GM18508 (cell line): ENCODE data around the gene TENM3.

Source experiments
- ATAC-seq: cut with Tn5 transposase; IDR thresholded peaks from one replicate; pipeline ENCODE4 v1.9.1; 2021; ENCODE audit warnings: moderate number of reproducible peaks; ENCODE audit not compliant: insufficient read depth, unreplicated experiment

TENM3 gene

GRCh38 chr4:182250446-182250845 is 7.2 kb downstream of the TENM3 start:
- no peak for ATAC-seq

DNA sequence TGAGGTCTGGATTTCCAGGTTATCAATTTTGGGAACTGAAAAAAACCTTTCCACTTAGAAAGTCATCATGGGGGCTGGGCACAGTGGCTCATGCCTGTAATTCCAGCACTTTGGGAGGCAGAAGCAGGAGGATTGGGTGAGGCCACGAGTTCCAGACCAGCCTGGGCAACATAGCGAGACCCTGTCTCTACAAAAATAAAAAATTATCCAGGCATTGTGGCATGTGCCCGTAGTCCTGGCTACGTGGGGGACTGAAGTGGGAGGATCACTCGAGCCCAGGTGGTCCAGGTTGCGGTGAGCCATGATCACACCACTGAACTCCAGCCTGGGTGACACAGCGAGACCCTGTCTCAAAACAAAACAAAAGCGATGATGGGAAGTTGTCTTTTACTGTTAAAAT is 7.9 kb downstream of the TENM3 start:
- no peak for ATAC-seq

DNA sequence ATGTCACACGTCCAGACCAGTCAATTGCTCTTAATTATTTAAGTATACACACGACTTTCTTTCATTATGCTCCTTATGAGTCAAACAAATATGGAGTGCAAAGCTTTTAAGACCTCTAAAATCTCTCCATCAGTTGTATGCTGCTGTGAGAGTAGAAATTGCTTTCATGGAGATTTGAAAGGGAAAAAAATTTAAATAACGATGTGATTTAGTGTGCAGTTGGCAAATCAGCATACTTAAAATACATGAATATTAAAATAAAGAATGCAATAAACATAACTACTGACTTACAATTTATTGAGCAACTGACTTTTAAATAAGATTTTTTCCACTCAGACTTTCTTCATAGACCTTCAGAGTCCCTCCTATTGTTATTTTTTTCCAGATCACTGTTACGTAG is 9.0 kb downstream of the TENM3 start:
- ATAC-seq, result no peak

DNA sequence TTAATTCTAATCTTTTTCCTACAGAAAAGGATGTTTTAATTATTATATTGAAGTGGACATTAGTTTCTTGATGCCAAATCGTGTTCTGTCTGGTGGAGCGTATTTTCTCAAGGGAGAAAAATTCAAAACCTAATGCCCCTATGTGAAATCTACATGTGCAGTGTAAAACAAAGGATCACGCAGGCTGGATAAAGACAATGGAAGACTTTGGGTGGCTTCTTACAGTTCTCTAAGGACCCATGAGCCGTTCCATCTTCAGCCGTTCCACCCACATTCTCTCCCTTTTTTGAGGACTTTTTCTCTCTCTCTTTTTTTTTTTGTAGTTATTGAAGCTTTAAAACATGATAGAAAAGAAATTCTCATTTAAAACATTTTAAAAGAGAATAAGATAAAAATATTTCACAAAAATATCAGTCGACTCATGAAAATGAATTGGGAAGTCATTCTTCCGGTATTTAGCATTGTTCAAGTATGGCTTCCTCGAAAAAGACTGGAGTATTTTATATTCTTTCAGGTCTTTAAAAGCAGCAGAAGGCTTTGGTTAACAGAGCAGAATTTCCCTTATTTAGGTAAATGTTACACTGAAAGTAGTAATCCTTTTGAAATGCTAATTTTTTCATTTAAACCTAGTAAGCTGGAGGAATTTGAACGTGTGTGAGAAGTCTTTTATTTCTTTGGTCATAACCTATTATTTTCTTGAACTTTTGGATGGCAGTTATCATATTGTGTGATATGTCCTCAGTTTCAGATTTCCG is 11.0 kb downstream of the TENM3 start:
- ATAC-seq, result no peak

GRCh38 chr4:182255441-182256190 is 12.4 kb downstream of the TENM3 start:
- no peak for ATAC-seq

- no peak for ATAC-seq
Measured at GRCh38 chr4:182257016-182257415, 13.8 kb downstream of the TENM3 start.

DNA sequence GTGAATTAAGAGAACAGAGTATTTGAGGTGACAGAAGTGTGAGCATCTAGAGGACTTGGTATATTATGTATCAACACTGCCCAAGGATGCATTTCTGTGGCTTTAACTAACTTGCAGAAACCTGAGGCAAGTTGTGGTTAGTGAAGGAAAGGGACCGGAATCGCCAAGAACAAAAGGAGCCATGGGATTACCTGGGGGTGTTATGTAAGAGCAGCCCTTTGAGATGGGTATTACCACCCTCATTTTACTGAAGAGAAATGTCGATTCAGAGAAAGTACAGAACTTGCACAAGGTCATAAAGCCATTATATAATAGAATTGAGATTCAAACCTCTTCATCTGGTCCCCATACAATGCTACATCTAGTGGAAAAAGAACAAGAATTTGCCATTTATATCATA is 14.3 kb downstream of the TENM3 start:
- no peak for ATAC-seq

DNA sequence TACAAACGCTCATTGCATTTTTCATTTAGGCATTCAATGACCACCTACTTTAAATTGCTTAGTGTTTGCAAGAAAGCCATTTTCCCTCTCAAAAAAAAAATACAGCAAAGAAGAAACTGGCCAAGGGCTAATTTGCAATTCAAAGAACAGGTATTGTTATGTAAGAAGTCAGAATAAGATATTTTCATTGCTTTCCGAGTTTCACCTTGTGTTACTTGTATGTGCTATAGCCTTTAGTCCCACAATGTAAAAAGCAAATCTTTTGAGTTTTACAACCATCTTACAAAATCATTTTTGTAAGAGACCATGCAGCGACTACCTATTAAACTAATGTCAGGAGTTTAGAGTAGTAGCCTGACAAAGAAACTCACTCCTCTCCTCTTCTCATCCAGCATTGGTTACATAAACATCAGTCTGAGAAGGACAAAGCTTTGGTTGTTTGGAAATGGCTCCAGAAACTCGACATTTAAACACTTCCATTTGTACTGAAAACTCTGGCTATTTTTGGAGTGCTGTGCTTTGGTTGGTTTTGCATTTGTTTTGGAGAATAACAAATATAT is 15.3 kb downstream of the TENM3 start:
- no peak for ATAC-seq

GRCh38 chr4:182261651-182262223 is 18.5 kb downstream of the TENM3 start:
- ATAC-seq, result no peak

- ATAC-seq, result no peak
Measured at GRCh38 chr4:182263562-182263961, 20.4 kb downstream of the TENM3 start.

GRCh38 chr4:182264139-182264752 is 21.0 kb downstream of the TENM3 start:
- ATAC-seq, result no peak

- no peak for ATAC-seq
Measured at GRCh38 chr4:182265881-182266280, 22.7 kb downstream of the TENM3 start.

DNA sequence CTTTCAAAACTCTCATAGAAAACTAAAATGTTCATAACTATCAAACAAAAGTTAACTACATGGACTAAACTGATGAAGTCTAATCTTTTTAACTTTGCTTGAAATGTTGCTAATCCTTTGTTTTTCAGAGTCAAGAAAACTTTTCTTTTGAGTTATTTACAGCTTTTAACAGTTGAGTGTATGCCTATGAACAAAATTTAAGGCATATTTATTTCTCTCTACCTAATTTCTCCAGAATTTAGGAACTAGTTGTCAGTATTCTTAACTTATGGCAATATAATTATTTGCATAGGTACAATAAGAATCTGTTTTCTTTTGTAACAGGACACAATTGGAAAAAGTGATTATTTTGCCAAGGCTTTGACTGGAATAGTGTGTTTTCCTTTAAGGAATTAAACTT is 23.8 kb downstream of the TENM3 start:
- ATAC-seq, result no peak

DNA sequence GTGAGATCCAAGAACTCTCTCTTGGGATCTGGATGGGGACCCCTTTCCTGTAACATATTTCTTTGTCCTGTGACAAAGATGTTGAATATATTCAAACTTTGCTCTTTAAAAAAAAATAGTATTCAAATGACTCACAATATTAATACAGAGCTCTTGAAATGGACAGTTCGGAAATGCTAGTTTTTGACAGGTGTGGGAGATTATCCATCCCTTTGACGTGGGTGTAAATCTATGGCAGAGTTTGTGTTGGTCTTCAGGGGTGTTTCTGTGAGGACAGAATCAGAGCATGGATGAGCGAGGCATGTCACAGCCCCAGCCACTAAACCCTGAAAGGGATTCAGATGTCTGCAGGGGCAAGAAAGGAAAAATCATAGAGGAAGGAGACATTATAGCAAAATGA is 25.8 kb downstream of the TENM3 start:
- no peak for ATAC-seq

DNA sequence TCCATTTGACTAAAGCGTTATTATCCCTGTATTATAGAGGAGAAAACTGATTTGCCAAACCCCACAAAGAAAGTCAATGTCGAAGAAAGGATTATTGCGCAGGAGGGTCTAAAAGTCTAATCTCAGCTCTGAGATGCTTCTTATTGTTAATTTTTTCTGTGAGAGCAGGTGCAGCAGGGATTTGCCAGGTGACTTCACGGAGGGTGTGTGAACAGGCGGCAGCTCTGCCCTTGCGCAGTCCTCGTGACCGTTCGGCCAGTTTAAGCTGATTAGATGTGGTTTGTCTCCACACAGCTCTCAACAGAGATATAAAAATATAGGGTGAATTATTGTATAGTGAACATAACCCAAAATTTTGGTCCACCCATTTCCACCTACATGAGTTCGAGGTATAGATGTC is 28.5 kb downstream of the TENM3 start:
- ATAC-seq, result no peak

GRCh38 chr4:182272151-182272550 is 28.9 kb downstream of the TENM3 start:
- ATAC-seq, result no peak

DNA sequence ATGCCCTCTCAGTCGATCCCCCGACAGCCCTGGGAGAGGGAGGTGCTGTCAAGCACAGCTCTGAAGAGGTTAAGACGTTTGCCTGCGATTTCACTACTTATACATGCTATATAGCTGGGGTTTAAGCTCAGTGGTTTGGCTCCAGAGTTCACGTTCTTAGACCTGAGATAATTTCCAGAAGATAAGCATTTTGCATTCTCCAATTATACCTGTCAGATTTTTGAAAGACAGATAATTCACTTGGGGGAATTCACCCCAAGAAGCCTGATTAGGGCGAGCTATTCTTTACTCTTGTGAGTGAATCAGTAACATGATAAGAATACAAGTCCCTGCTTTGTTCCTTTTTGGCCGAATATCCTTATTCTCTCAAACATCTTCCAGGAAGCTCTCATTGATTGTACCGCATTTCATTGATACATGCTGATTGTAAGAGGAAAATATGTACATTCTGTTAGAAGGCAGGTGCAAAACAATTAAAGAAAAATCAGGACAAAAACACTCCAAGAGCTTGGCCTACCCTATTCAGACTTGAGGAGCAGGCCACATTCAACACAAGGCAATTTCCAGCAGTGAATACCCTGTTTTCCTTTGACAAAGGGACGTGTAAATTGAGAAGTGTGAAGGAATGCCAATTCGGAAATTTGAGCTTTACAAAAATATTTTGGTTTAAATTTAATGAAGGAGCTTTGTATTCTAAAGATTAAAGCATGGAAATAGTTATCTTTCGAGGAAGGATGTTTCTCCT is 30.2 kb downstream of the TENM3 start:
- no peak for ATAC-seq

- no peak for ATAC-seq
Measured at GRCh38 chr4:182276210-182277109, 33.3 kb downstream of the TENM3 start.

DNA sequence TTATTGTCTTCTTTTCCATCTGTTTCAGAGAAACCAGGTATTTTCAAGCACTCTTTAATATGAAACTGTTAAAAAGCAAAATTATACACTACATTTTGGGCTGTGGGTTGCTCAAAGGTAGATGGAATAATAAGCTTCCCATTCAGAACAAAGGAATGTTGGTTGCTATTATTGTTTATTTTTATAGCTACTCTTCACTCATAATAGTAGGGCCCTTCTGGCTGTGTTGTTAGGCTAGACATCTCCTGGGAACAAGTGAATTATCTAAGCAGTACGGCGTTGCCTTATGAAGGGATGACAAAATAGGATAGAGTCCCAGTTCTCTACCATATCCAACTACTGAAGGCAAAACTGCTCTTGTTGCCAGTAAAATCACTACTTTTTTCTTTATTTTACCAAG is 34.2 kb downstream of the TENM3 start:
- ATAC-seq, result no peak
